Hematopoietic multipotent progenitor cell treated with erythropoietin and hydrocortisone succinate and interleukin-3 and kit ligand, for 4 days (in vitro differentiated cells): Measurements from ENCODE around the gene NKAIN4.

Experiments used
- DNase-seq: peaks from one replicate; pipeline ENCODE4 v3.0.0-alpha.2; 2015

Gene NKAIN4

GRCh38 chr20:63287697-63288580 lies 33.7 kb upstream of the NKAIN4 start:
- no peak for DNase-seq

- peak; percentile 42 for DNase-seq
Measured at GRCh38 chr20:63286781-63287696, 32.8 kb upstream of the NKAIN4 start.

- no peak for DNase-seq
Measured at GRCh38 chr20:63285636-63286615, 31.7 kb upstream of the NKAIN4 start.

DNA sequence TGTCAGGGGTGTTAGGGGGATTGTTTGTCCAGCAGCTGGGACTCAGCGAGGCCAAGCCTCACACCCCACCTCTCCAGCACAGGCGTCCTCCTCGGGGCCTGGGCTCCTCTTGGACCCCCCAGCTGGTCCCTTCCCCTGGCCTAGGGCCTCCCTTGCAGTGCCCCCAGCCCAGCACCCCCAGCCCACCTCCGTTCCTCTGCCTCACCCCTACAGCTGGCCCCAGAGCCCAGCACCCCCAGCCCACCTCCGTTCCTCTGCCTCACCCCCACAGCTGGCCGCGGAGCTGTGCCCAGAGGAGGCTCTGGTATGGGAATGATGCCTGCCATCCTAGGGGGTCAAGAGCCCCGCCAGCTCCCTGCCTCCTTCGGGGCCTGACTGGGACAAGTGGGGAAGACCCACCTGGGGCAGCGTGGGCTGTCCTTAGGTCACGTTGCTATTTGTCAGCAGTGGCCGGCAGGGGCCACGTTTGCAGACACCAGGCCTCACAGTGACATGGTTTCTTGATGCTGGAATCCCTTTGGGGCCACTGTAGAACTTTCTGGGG lies 30.8 kb upstream of the NKAIN4 start:
- no peak for DNase-seq

DNA sequence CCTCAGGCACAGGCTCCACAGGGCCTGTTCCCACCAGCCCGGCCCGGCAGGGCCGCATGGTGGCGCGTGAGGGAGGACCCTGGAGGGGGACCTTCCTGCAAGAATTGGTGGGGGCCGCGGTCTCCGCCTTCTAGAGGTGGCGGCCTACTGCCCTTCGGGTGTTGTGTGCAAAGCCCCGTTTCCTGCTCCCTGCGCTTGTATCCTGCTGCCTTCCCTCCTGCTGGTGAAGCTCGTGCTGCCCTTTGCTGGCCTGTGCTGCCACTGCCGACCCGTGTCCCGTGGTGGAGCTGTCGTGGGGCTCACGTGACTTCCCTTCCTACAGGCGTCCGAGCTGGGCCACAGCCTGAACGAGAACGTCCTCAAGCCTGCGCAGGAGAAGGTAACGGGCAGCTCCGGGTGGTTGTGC lies 30.3 kb upstream of the NKAIN4 start:
- no peak for DNase-seq

DNA sequence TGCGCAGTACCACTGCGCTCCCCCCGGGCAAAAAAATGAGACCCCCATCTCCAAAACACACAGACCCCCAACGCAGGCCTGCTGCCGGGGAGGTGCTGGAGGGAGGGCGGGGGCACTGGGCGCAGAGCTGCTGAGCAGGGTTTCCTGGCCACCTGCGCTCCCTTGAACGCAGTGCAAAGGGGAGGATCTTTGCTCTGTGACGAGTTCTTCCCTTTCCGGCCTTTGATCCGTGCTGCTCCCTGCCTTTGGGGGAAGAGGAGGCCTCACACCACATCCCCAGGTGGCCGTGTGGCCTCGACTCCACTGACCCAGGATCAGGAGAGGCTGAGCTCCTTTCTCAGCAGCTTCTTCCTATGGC lies 29.8 kb upstream of the NKAIN4 start:
- no peak for DNase-seq

DNA sequence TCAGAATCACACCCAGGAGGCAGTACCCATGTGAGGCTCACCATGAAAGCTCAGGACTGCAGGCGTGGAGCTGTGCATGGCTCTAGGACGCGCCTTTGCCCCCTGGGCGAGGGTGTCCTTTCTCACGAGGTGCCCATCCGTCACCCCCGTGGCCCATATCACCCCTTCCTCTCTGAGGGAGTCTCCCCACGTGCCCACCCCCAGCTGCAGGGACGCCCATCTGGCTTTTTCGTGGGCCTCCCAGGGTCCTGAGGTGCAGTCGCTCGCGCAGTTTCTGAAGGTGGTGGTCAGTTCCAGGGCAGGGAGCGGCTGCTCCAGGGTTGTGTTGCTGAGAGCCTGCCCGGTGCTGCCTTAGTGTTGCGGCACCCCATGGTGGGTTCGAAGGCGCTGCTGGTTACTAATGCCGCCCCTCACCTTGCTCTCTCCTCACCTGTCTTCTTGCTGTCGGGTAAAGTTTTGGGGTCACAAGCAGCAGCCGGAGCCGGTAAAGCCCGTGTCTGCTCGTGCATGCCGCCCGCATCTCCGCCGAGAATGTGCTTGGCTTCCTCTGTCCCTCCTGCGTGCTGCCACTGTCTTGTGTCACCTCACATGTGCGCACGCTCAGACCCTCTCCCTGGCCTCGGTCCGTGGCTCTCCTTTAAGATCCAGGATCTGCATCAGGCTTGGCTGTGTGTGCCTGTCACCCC lies 29.3 kb upstream of the NKAIN4 start:
- no peak for DNase-seq

DNA sequence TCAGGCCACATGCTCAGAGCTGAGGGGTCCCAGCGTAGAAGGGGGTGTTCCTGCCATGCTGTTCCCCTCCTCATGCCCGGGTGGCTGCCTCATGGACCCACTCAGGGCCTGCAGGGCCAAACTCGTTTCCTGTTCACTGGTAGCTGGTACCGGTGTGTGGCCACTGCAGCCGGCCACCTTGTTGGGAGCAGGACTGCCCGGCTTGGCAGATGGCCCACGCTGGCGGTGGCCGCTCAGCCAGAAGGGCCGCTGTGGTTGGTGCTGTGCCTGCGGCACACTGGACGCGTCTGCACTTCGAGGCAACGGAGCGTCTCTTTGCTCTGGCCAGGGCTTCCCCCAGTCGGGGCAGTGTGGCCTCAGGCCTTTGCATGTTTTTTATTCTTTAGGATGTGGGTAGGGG lies 28.7 kb upstream of the NKAIN4 start:
- DNase-seq, result no peak

- DNase-seq, result no peak
Measured at GRCh38 chr20:63281742-63282665, 27.7 kb upstream of the NKAIN4 start.

DNA sequence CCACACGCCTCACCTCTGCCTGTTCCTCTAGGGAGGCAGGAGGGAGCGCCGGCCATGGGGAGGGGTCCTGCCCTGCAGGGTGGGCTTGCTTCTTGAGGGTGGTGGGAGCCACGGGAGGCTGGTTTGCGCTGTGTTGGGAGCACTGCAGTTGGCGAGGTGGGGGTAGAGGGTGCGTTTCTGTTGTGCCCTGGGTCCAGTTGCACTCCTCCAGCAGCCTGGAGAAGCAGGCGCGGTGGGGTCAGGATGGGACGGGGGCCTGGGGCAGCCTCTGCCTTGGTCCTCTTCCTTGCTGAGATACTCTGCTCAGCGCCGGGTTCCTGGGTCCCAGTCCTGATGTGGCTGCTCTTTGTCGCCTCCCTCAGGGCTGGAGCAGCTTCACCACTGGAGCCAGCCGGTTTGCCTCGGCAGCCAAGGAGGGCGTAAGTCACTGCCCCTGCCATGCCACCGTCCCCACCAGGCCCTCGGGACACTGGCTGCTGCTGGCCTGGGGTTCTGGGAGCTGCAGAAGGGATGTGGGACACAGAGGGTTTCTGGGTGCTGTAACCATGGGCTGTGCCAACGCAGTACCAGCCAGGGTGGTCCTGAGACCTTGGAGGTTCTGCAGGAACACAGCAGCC lies 26.8 kb upstream of the NKAIN4 start:
- DNase-seq, result peak; percentile 49

- DNase-seq, result no peak
Measured at GRCh38 chr20:63280371-63280770, 26.1 kb upstream of the NKAIN4 start.

GRCh38 chr20:63279931-63280330 lies 25.7 kb upstream of the NKAIN4 start:
- DNase-seq, result no peak

DNA sequence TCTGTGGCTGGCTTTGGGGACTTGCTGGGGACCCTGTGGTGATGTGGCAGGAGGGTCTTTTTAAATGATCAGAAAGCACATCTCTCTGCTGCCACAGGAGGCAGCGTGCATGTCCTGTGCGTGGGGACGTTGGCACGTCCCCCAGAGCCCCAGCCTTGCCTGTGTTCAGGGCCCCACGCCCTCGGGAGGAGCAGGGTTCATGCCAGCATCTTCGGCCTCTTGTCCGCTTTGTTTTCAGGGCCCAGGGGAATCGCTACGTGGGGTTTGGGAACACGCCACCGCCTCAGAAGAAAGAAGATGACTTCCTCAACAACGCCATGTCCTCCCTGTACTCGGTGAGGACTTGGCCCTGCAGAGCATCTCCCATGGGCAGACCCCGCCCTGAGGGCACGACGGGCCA lies 24.4 kb upstream of the NKAIN4 start:
- DNase-seq, result no peak

DNA sequence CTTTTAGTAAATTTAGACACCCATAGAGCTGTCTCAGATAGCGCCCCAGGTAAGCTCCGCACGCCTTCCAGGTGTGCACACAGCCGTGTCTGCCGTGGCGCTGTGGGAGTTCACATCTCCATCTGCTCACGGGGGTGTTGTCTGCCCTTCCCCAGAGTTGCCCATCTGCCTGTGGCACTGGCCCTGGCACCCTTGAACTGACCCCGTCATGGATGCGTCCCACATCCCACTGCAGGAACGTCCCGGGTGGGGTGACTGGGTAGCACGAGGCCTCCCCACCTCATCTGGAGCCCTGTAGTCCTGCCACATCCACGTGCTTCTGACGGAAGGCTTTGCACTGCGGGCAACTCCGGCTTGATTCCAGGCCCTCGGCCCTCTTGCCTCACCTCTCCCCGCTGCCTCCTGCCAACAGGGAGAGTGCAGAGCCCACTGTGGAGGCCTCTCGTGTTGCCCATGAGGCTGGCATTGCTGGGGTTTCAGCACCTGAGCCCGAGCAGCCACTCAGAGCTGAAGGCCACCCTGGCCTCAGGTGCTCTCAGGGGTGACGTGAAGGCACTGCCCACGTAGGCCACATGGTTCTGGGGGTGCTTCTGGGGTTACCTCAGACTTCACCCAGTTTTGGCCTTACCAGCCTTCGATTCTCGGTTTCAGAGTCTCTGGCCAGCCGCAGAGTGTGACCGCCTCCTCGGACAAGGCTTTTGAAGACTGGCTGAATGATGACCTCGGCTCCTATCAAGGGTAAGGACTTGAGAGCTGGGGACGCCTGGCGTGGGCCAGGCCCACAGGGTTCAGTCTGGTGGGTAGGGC lies 23.4 kb upstream of the NKAIN4 start:
- DNase-seq, result no peak

DNA sequence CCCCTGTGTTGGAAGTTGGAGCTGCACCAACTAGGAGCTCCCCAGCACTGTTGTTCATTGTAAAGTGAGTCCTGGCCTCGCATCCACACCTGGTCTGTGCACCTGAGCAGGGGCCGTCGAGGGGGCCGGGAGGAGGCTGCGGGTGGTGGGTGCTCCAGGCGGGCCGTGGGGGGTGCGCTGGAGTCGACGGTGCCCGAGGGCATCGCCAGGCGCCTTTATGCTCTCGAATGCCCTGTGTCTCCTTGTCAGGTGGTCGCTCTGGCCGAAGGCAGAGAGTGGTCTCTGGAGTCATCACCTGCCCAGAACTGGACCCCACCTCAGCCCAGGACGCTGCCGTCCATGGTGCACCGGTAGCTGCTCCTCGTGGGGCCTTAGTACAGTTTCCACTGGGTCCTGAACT lies 22.7 kb upstream of the NKAIN4 start:
- DNase-seq, result no peak

GRCh38 chr20:63275825-63276224 lies 21.6 kb upstream of the NKAIN4 start:
- no peak for DNase-seq

GRCh38 chr20:63274381-63275228 lies 20.3 kb upstream of the NKAIN4 start:
- DNase-seq, result no peak

GRCh38 chr20:63273635-63274380 lies 19.5 kb upstream of the NKAIN4 start:
- DNase-seq, result no peak
